SW480 (cell line): ENCODE measurements around the gene TAMM41.
"Not testable (repeated sequence)": the region's sequence is repeated elsewhere in the genome, so short reads cannot be mapped to it uniquely, and the experiment has no call there.

Experiments
- DNase-seq: peaks from one replicate; pipeline ENCODE4 v3.0.0-alpha.2; 2016; ENCODE audit warnings: low spot score

The TAMM41 gene

GRCh38 chr3:11764931-11765363 lies 81.7 kb downstream of the TAMM41 start:
- peak; percentile 96 for DNase-seq

GRCh38 chr3:11759996-11760395 lies 86.7 kb downstream of the TAMM41 start:
- DNase-seq: no peak

- DNase-seq: no peak
Observed at GRCh38 chr3:11757929-11758328, 88.8 kb downstream of the TAMM41 start.

- DNase-seq: peak; percentile 32
Observed at GRCh38 chr3:11757441-11757875, 89.2 kb downstream of the TAMM41 start.

GRCh38 chr3:11755276-11755675 lies 91.4 kb downstream of the TAMM41 start:
- no peak for DNase-seq

GRCh38 chr3:11752254-11752653 lies 94.4 kb downstream of the TAMM41 start:
- DNase-seq: not testable (repeated sequence)

- not testable (repeated sequence) for DNase-seq
Observed at GRCh38 chr3:11748306-11748705, 98.4 kb downstream of the TAMM41 start.
